ENCODE data around the gene UMODL1.
"Not testable (repeated sequence)": the region's sequence is repeated elsewhere in the genome, so short reads cannot be mapped to it uniquely, and the experiment has no call there.

Gene UMODL1

DNA sequence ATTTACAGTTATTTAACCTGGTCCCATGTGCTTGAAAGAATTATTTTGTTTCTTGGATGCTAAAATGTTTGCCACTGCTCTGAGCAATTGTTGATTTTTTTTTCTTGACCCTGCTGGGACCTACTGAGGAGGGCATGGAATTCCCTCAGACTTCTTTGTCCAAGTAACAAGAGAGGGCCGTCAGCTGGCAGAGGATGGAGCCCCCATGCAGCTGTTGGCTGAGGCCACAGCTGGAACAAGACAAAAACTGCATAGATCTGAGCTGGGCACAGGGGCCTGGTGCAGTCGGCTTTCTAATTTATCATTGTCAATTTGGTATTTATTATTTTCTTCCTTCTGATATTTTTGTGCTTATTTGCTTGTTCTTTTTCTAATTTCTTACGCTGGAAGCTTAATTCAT, 108.2 kb downstream of the UMODL1 start:
- CTCF ChIA-PET = no interaction called here
- POLR2A ChIA-PET = no interaction called here
- H3K36me3 ChIP-seq (ENCODE audit: control insufficient read depth in 2 of 2, insufficient read depth in 1 of 2, low read length in 2 of 2) = no peaks in the 10 kb centered on the region; a peak in 1 of 3 replicates

DNA sequence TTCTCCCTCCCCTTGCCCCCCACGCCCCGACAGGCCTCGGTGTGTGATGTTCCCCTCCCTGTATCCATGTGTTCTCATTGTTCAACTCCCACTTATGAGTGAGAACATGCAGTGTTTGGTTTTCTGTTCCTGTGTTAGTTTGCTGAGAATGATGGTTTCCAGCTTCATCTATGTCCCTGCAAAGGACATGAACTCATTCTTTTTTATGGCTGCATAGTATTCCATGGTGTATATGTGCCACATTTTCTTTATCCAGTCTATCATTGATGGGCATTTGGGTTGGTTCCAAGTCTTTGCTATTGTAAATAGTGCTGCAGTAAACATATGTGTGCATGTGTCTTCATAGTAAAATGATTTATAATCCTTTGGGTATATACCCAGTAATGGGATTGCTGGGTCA, 108.9 kb downstream of the UMODL1 start:
- POLR2A ChIA-PET; H3K4me1 ChIP-seq (ENCODE audit: control insufficient read depth, insufficient read depth, low read length); H3K9me3 ChIP-seq (ENCODE audit: control insufficient read depth, insufficient read depth, low read depth, low read length); H3K4me3 ChIP-seq (ENCODE audit: low read depth, low read length); H3K27ac ChIP-seq (ENCODE audit: extremely low read depth, low read depth, low read length); H3K36me3 ChIP-seq (ENCODE audit: control insufficient read depth in 2 of 2, insufficient read depth in 1 of 2, low read length in 2 of 2); CTCF ChIA-PET: not testable (repeated sequence)
- TF ChIP-seq ZNF146 (tag by site-specific recombination; IDR thresholded peaks at IDR 0.05) = peak; percentile 93

More for the DNA sequence above, 108.2 kb downstream of the UMODL1 start:
- H3K27ac ChIP-seq (ENCODE audit: extremely low read depth, low read depth, low read length) = no peak overlapping the region
- H3K4me3 ChIP-seq (ENCODE audit: low read depth, low read length) = no peak overlapping the region
- TF ChIP-seq ZNF660 (tag by site-specific recombination; IDR thresholded peaks at IDR 0.05) (no peak), ZNF768 (tag by site-specific recombination; IDR thresholded peaks at IDR 0.05) (no peak), ZSCAN5A (tag by site-specific recombination; IDR thresholded peaks at IDR 0.05) (no peak), ZNF548 (tag by site-specific recombination; IDR thresholded peaks at IDR 0.05) (no peak), ZBTB20 (tag by site-specific recombination; IDR thresholded peaks at IDR 0.05) (no peak), FEZF1 (tag by site-specific recombination; IDR thresholded peaks at IDR 0.05) (no peak), ZNF146 (tag by site-specific recombination; IDR thresholded peaks at IDR 0.05) (no peak), ZNF645 (tag by site-specific recombination; IDR thresholded peaks at IDR 0.05) (no peak), ZFP41 (tag by site-specific recombination; IDR thresholded peaks at IDR 0.05; ENCODE audit: borderline replicate concordance) (no peak), ZNF184 (tag by site-specific recombination; IDR thresholded peaks at IDR 0.05) (no peak), ZSCAN23 (tag by site-specific recombination; IDR thresholded peaks at IDR 0.05) (no peak), KLF16 (tag by site-specific recombination; IDR thresholded peaks at IDR 0.05) (no peak), INSM2 (tag by site-specific recombination; IDR thresholded peaks at IDR 0.05) (no peak)
- TF ChIP-seq, protein P1, sequence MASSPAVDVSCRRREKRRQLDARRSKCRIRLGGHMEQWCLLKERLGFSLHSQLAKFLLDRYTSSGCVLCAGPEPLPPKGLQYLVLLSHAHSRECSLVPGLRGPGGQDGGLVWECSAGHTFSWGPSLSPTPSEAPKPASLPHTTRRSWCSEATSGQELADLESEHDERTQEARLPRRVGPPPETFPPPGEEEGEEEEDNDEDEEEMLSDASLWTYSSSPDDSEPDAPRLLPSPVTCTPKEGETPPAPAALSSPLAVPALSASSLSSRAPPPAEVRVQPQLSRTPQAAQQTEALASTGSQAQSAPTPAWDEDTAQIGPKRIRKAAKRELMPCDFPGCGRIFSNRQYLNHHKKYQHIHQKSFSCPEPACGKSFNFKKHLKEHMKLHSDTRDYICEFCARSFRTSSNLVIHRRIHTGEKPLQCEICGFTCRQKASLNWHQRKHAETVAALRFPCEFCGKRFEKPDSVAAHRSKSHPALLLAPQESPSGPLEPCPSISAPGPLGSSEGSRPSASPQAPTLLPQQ (tag by site-specific recombination; IDR thresholded peaks at IDR 0.05) = no peak
- TF ChIP-seq, protein P2, sequence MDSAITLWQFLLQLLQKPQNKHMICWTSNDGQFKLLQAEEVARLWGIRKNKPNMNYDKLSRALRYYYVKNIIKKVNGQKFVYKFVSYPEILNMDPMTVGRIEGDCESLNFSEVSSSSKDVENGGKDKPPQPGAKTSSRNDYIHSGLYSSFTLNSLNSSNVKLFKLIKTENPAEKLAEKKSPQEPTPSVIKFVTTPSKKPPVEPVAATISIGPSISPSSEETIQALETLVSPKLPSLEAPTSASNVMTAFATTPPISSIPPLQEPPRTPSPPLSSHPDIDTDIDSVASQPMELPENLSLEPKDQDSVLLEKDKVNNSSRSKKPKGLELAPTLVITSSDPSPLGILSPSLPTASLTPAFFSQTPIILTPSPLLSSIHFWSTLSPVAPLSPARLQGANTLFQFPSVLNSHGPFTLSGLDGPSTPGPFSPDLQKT (IDR thresholded peaks at IDR 0.05; ENCODE audit: borderline replicate concordance, low read depth, low read length) = no peak
- TF ChIP-seq, protein P3, sequence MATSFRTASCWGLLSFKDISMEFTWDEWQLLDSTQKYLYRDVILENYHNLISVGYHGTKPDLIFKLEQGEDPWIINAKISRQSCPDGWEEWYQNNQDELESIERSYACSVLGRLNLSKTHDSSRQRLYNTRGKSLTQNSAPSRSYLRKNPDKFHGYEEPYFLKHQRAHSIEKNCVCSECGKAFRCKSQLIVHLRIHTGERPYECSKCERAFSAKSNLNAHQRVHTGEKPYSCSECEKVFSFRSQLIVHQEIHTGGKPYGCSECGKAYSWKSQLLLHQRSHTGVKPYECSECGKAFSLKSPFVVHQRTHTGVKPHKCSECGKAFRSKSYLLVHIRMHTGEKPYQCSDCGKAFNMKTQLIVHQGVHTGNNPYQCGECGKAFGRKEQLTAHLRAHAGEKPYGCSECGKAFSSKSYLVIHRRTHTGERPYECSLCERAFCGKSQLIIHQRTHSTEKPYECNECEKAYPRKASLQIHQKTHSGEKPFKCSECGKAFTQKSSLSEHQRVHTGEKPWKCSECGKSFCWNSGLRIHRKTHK (tag by site-specific recombination; IDR thresholded peaks at IDR 0.05) = no peak
- no peaks in the 10 kb centered on the region for H3K9me3 ChIP-seq (ENCODE audit: control insufficient read depth, insufficient read depth, low read depth, low read length)
- H3K4me1 ChIP-seq (ENCODE audit: control insufficient read depth, insufficient read depth, low read length) = no peaks in the 10 kb centered on the region

Measured in HEK293 (cell line).